GM12878 (cell line): ENCODE measurements around the gene BMERB1.

Experiments used
- FOXM1 ChIP-seq: IDR thresholded peaks from 2 replicates; pipeline ENCODE4 v1.6.1; 2012; ENCODE audit warnings: low read depth, mild to moderate bottlenecking, inconsistent platforms, low read length, moderate library complexity
- RCOR1 ChIP-seq: conservative IDR thresholded peaks from 2 replicates; pipeline ENCODE4 v1.6.1; 2012; ENCODE audit warnings: low read depth, low read length, improper control_type of control experiment
- SUZ12 ChIP-seq: fragments of 200-600 bp; sonication (generic); IDR thresholded peaks from one replicate; pipeline ENCODE4 v1.6.1; 2018; ENCODE audit warnings: antibody characterized with exemption, mild to moderate bottlenecking; ENCODE audit not compliant: unreplicated experiment
- TAF1 ChIP-seq: IDR thresholded peaks from 2 replicates; pipeline ENCODE4 v1.6.1; 2011; ENCODE audit warnings: mild to moderate bottlenecking, low read depth, low read length, borderline replicate concordance
- TF ChIP-seq, protein P1 (sequence below): IDR thresholded peaks from 2 replicates; pipeline ENCODE4 v1.6.1; 2012; ENCODE audit warnings: low read depth, low read length, improper control_type of control experiment
- TF ChIP-seq, protein P2 (sequence below): fragments of 450-650 bp; IDR thresholded peaks from 2 replicates; pipeline ENCODE4 v1.6.1; 2017; ENCODE audit warnings: mild to moderate bottlenecking, moderate library complexity
- TF ChIP-seq, protein P3 (sequence below), 3 experiments: IDR thresholded peaks in 2 of 3; conservative IDR thresholded peaks in 1 of 3; 2 replicates each; pipeline ENCODE4 v1.5.1; 2011; ENCODE audit warnings: low read depth in 3 of 3, low read length in 3 of 3, mild to moderate bottlenecking in 3 of 3, control low read depth in 2 of 3, moderate library complexity in 2 of 3, inconsistent platforms in 1 of 3, mixed read lengths in 1 of 3; ENCODE audit not compliant: control insufficient read depth in 2 of 3, insufficient read depth in 1 of 3; ENCODE audit errors: extremely low read depth in 1 of 3

DNA sequence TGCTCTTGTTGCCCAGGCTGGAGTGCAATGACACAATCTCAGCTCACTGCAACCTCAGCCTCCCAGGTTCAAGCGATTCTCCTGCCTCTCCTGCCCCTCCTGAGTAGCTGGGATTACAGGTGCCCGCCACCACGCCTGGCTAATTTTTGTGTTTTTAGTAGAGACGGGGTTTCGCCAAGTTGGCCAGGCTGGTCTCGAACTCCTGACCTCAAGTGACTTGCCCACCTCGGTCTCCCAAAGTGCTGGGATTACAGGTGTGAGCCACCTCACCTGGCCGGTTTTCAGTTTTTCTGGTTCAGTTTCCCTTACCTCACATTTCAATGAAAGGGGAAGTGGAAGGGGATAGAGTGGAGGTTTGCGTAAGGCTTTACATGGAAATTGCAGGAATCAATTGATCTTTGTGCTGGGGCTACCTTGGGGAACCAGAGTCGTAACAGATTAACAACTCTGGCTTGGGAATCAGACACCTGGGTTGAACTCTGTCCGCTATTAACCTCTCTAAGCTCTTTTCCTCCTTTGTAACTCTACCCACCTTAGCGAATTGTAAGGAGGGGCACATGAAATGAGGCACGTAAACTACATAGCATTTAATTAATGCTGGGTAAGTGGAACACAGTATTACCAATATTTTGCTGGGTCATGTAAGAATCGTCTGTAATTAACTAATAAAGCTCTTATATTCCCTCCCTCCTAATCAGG lies 35.6 kb upstream of the BMERB1 start:
- TF ChIP-seq SUZ12 (no peak), TAF1 (no peak), FOXM1 (no peak), RCOR1 (no peak)
- TF ChIP-seq, protein P1, sequence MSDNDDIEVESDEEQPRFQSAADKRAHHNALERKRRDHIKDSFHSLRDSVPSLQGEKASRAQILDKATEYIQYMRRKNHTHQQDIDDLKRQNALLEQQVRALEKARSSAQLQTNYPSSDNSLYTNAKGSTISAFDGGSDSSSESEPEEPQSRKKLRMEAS, result no peak
- TF ChIP-seq, protein P2, sequence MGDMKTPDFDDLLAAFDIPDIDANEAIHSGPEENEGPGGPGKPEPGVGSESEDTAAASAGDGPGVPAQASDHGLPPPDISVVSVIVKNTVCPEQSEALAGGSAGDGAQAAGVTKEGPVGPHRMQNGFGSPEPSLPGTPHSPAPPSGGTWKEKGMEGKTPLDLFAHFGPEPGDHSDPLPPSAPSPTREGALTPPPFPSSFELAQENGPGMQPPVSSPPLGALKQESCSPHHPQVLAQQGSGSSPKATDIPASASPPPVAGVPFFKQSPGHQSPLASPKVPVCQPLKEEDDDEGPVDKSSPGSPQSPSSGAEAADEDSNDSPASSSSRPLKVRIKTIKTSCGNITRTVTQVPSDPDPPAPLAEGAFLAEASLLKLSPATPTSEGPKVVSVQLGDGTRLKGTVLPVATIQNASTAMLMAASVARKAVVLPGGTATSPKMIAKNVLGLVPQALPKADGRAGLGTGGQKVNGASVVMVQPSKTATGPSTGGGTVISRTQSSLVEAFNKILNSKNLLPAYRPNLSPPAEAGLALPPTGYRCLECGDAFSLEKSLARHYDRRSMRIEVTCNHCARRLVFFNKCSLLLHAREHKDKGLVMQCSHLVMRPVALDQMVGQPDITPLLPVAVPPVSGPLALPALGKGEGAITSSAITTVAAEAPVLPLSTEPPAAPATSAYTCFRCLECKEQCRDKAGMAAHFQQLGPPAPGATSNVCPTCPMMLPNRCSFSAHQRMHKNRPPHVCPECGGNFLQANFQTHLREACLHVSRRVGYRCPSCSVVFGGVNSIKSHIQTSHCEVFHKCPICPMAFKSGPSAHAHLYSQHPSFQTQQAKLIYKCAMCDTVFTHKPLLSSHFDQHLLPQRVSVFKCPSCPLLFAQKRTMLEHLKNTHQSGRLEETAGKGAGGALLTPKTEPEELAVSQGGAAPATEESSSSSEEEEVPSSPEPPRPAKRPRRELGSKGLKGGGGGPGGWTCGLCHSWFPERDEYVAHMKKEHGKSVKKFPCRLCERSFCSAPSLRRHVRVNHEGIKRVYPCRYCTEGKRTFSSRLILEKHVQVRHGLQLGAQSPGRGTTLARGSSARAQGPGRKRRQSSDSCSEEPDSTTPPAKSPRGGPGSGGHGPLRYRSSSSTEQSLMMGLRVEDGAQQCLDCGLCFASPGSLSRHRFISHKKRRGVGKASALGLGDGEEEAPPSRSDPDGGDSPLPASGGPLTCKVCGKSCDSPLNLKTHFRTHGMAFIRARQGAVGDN, result no peak
- TF ChIP-seq, protein P3, sequence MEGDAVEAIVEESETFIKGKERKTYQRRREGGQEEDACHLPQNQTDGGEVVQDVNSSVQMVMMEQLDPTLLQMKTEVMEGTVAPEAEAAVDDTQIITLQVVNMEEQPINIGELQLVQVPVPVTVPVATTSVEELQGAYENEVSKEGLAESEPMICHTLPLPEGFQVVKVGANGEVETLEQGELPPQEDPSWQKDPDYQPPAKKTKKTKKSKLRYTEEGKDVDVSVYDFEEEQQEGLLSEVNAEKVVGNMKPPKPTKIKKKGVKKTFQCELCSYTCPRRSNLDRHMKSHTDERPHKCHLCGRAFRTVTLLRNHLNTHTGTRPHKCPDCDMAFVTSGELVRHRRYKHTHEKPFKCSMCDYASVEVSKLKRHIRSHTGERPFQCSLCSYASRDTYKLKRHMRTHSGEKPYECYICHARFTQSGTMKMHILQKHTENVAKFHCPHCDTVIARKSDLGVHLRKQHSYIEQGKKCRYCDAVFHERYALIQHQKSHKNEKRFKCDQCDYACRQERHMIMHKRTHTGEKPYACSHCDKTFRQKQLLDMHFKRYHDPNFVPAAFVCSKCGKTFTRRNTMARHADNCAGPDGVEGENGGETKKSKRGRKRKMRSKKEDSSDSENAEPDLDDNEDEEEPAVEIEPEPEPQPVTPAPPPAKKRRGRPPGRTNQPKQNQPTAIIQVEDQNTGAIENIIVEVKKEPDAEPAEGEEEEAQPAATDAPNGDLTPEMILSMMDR (IDR thresholded peaks at IDR 0.05 in 2 of 3, conservative IDR thresholded peaks at IDR 0.05 in 1 of 3; ENCODE audit: control insufficient read depth in 2 of 3, extremely low read depth in 1 of 3, insufficient read depth in 1 of 3, low read depth in 3 of 3, low read length in 3 of 3), result no peak
